H9 (cell line): ENCODE results near the gene TMEM92. TPM values are rescaled to one million over a fixed set of nuclear protein-coding genes. Genes with fewer than 3 reads are reported as not detected.

ENCODE experiments used
- DNase-seq: peaks from one replicate; pipeline ENCODE4 v3.0.0-alpha.2; 2017
- H2AFZ ChIP-seq: one replicate; pipeline ENCODE4 v1.6.1; 2013; ENCODE audit warnings: mild to moderate bottlenecking, low read length, control low read depth, moderate library complexity
- H2AK5ac ChIP-seq: 2 replicates; pipeline ENCODE4 v1.6.1; 2013; ENCODE audit warnings: low read length, control low read depth, mixed read lengths; ENCODE audit not compliant: insufficient read length
- H2BK120ac ChIP-seq: one replicate; pipeline ENCODE4 v1.6.1; 2013; ENCODE audit warnings: low read depth, mild to moderate bottlenecking, low read length, control low read depth, inconsistent platforms; ENCODE audit not compliant: poor library complexity, severe bottlenecking
- H2BK12ac ChIP-seq: 2 replicates; pipeline ENCODE4 v1.6.1; 2013; ENCODE audit warnings: low read length, control low read depth, mixed read lengths, low read depth; ENCODE audit not compliant: insufficient read length
- H2BK15ac ChIP-seq: 2 replicates; pipeline ENCODE4 v1.6.1; 2013; ENCODE audit warnings: low read depth, low read length, control low read depth
- H2BK20ac ChIP-seq: one replicate; pipeline ENCODE4 v1.6.1; 2013; ENCODE audit warnings: low read depth, mild to moderate bottlenecking, low read length, control low read depth, inconsistent platforms; ENCODE audit not compliant: poor library complexity, severe bottlenecking
- H2BK5ac ChIP-seq: 2 replicates; pipeline ENCODE4 v1.6.1; 2013; ENCODE audit warnings: low read length, control low read depth, mixed read lengths; ENCODE audit not compliant: insufficient read length
- H3K14ac ChIP-seq: 2 replicates; pipeline ENCODE4 v1.6.1; 2013; ENCODE audit warnings: low read length, control low read depth; ENCODE audit not compliant: insufficient read depth
- H3K18ac ChIP-seq: 2 replicates; pipeline ENCODE4 v1.6.1; 2013; ENCODE audit warnings: low read depth, mild to moderate bottlenecking, mixed read lengths, low read length, control low read depth; ENCODE audit not compliant: insufficient read length
- H3K23ac ChIP-seq: 2 replicates; pipeline ENCODE4 v1.6.1; 2013; ENCODE audit warnings: low read length, control low read depth, mixed read lengths, low read depth; ENCODE audit not compliant: insufficient read length
- H3K23me2 ChIP-seq: 2 replicates; pipeline ENCODE4 v1.6.1; 2013; ENCODE audit warnings: low read depth, mild to moderate bottlenecking, mixed read lengths, low read length, control low read depth; ENCODE audit not compliant: insufficient read length, poor library complexity, severe bottlenecking
- H3K27ac ChIP-seq: 2 replicates; pipeline ENCODE4 v1.5.1; 2013; ENCODE audit warnings: low read length, control low read depth, mixed read lengths, low read depth; ENCODE audit not compliant: insufficient read length
- H3K27me3 ChIP-seq: 2 replicates; pipeline ENCODE4 v1.6.1; 2013; ENCODE audit warnings: low read length, control low read depth, inconsistent platforms; ENCODE audit not compliant: insufficient read depth
- H3K4ac ChIP-seq: 2 replicates; pipeline ENCODE4 v1.6.1; 2013; ENCODE audit warnings: low read depth, mild to moderate bottlenecking, control low read depth, inconsistent platforms, low read length, moderate library complexity
- H3K4me1 ChIP-seq: 2 replicates; pipeline ENCODE4 v1.6.1; 2013; ENCODE audit warnings: low read length, control low read depth, inconsistent platforms; ENCODE audit not compliant: insufficient read depth
- H3K4me2 ChIP-seq: 2 replicates; pipeline ENCODE4 v1.6.1; 2013; ENCODE audit warnings: low read length, control low read depth, mixed read lengths; ENCODE audit not compliant: insufficient read length, insufficient read depth
- H3K56ac ChIP-seq: 2 replicates; pipeline ENCODE4 v1.6.1; 2013; ENCODE audit warnings: low read depth, mild to moderate bottlenecking, mixed read lengths, low read length, control low read depth; ENCODE audit not compliant: insufficient read length
- H3K79me1 ChIP-seq: 2 replicates; pipeline ENCODE4 v1.6.1; 2013; ENCODE audit warnings: low read depth, mild to moderate bottlenecking, moderate library complexity, low read length, control low read depth, inconsistent platforms; ENCODE audit not compliant: insufficient read depth, poor library complexity, severe bottlenecking
- H3K79me2 ChIP-seq: 2 replicates; pipeline ENCODE4 v1.6.1; 2013; ENCODE audit warnings: low read length, control low read depth, inconsistent platforms; ENCODE audit not compliant: insufficient read depth
- H3K9ac ChIP-seq: 2 replicates; pipeline ENCODE4 v1.6.1; 2013; ENCODE audit warnings: low read length, control low read depth, mixed read lengths; ENCODE audit not compliant: insufficient read length; ENCODE audit errors: extremely low read depth
- H3K9me3 ChIP-seq: one replicate; pipeline ENCODE4 v1.6.1; 2013; ENCODE audit warnings: low read depth, low read length, inconsistent platforms; ENCODE audit not compliant: control insufficient read depth
- H3T11ph ChIP-seq: one replicate; pipeline ENCODE4 v1.6.1; 2013; ENCODE audit warnings: mild to moderate bottlenecking, low read length, control low read depth, inconsistent platforms
- H4K20me1 ChIP-seq: one replicate; pipeline ENCODE4 v1.6.1; 2013; ENCODE audit not compliant: control insufficient read depth, insufficient read length, insufficient read depth
- H4K5ac ChIP-seq: 2 replicates; pipeline ENCODE4 v1.6.1; 2013; ENCODE audit warnings: low read depth, mild to moderate bottlenecking, mixed read lengths, low read length, control low read depth; ENCODE audit not compliant: insufficient read length
- H4K8ac ChIP-seq: replicated peaks from 2 replicates; pipeline ENCODE4 v1.6.1; 2013; ENCODE audit warnings: low read length, control low read depth, mixed read lengths, low read depth; ENCODE audit not compliant: insufficient read length
- H4K91ac ChIP-seq: 2 replicates; pipeline ENCODE4 v1.6.1; 2013; ENCODE audit warnings: low read depth, mild to moderate bottlenecking, moderate library complexity, mixed read lengths, low read length, control low read depth; ENCODE audit not compliant: insufficient read length
- H3K27ac Mint-ChIP-seq, 3 experiments: 2 replicates in 2 of 3; 3 replicates in 1 of 3; pipeline ENCODE4 v1.8.0; 2020 to 2021; ENCODE audit warnings: mixed read lengths in 3 of 3, mild to moderate bottlenecking in 1 of 3, moderate library complexity in 1 of 3
- H3K27me3 Mint-ChIP-seq: 2 replicates; pipeline ENCODE4 v1.8.0; 2021; ENCODE audit warnings: low read depth, mild to moderate bottlenecking, moderate library complexity, mixed read lengths
- H3K36me3 Mint-ChIP-seq, 3 experiments: 2 replicates in 2 of 3; 3 replicates in 1 of 3; pipeline ENCODE4 v1.8.0; 2020 to 2021; ENCODE audit warnings: low read depth in 3 of 3, mixed read lengths in 3 of 3; ENCODE audit not compliant: insufficient read depth in 1 of 3
- H3K4me1 Mint-ChIP-seq, 2 experiments: 2 replicates each; pipeline ENCODE4 v1.8.0; 2020; ENCODE audit warnings: mixed read lengths in 2 of 2
- H3K4me3 Mint-ChIP-seq, 2 experiments: 2 replicates in 1 of 2; 3 replicates in 1 of 2; pipeline ENCODE4 v1.8.0; 2020 to 2021; ENCODE audit warnings: mild to moderate bottlenecking in 2 of 2, mixed read lengths in 2 of 2, moderate library complexity in 1 of 2
- H3K9me3 Mint-ChIP-seq, 2 experiments: 2 replicates in 1 of 2; 3 replicates in 1 of 2; pipeline ENCODE4 v1.8.0; 2020; ENCODE audit warnings: mild to moderate bottlenecking in 2 of 2, mixed read lengths in 2 of 2, moderate library complexity in 1 of 2
- WGBS: extraction: QIAGEN DNeasy Blood & Tissue Kit; methylation state at CpG from one replicate; pipeline ENCODE4 v1.1.7; 2013; ENCODE audit warnings: missing lambda C conversion rate, low lambda C conversion rate, mixed read lengths; ENCODE audit not compliant: insufficient read length; ENCODE audit errors: extremely low coverage; 5-methylcytosine and 5-hydroxymethylcytosine counted together
- total RNA-seq: library from RNA; stranded (reverse); gene quantifications from 2 replicates; pipeline ENCODE4 v1.2.1, GENCODE V29; 2021
- TF ChIP-seq, protein P1 (sequence below): fragments of 200-600 bp; sonication (generic); conservative IDR thresholded peaks from 3 replicates; pipeline ENCODE4 v1.8.0; 2021; ENCODE audit warnings: antibody characterized with exemption, mild to moderate bottlenecking

Gene TMEM92
- total RNA-seq, 1 experiment from 2014 or later, result 10.9 TPM

DNA sequence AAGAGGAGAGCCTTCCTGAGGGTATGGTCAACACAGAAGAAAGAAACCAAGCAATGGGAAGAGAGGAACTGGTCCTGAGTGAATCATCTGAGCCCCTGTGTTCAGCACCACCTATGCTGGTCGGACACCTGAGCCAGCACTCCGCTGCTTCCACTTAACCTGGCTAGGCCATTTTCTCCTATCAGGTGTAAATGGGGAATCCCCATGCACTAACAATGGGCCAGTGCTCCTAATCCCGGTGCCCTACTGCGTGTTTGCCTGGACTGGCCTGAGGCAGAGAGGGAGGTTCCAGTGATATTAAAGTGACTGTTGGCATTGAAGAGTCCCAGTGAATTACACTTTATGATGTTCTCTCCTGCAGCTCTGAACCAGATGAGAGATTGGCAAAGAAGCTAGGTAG, 37.2 kb downstream of the TMEM92 start:
- no peak overlapping the region for H2BK120ac ChIP-seq
- H3K4ac ChIP-seq, result no peak overlapping the region
- DNase-seq, result no peak
- no peak overlapping the region for H2BK5ac ChIP-seq
- no CpG with 5 or more reads among the region's 4 CpGs for WGBS
- H3K23me2 ChIP-seq, result no peaks in the 10 kb centered on the region
- no peak overlapping the region for H3K14ac ChIP-seq
- no peak overlapping the region for H3K18ac ChIP-seq
- no peak overlapping the region for H3K23ac ChIP-seq
- peaks cover 0 to 18% (median 0%) of the 10 kb centered on the region in 3 experiments; a peak in 3 of 7 replicates for H3K36me3 Mint-ChIP-seq
- no peak overlapping the region for H2AFZ ChIP-seq
- H3K79me1 ChIP-seq, result no peaks in the 10 kb centered on the region
- no peak overlapping the region for H3K56ac ChIP-seq
- no peaks in the 10 kb centered on the region for H3K27me3 ChIP-seq
- TF ChIP-seq, protein P1, sequence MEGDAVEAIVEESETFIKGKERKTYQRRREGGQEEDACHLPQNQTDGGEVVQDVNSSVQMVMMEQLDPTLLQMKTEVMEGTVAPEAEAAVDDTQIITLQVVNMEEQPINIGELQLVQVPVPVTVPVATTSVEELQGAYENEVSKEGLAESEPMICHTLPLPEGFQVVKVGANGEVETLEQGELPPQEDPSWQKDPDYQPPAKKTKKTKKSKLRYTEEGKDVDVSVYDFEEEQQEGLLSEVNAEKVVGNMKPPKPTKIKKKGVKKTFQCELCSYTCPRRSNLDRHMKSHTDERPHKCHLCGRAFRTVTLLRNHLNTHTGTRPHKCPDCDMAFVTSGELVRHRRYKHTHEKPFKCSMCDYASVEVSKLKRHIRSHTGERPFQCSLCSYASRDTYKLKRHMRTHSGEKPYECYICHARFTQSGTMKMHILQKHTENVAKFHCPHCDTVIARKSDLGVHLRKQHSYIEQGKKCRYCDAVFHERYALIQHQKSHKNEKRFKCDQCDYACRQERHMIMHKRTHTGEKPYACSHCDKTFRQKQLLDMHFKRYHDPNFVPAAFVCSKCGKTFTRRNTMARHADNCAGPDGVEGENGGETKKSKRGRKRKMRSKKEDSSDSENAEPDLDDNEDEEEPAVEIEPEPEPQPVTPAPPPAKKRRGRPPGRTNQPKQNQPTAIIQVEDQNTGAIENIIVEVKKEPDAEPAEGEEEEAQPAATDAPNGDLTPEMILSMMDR, result no peak
- no peak overlapping the region for H3K9ac ChIP-seq
- H3K27me3 Mint-ChIP-seq, result peaks cover 8% of the 10 kb centered on the region
- H4K8ac ChIP-seq, result no peak overlapping the region
- H2BK15ac ChIP-seq, result no peak overlapping the region
- H3K4me1 ChIP-seq, result peaks cover 8% of the 10 kb centered on the region
- no peak overlapping the region for H3K27ac ChIP-seq
- H3K4me3 Mint-ChIP-seq, result no peak overlapping the region
- H3K4me1 Mint-ChIP-seq, result peaks cover 31 to 37% of the 10 kb centered on the region in 2 experiments
- no peak overlapping the region for H2BK12ac ChIP-seq
- no peaks in the 10 kb centered on the region for H4K20me1 ChIP-seq
- no peak overlapping the region for H2AK5ac ChIP-seq
- no peaks in the 10 kb centered on the region for H3K79me2 ChIP-seq
- H3K27ac Mint-ChIP-seq, result peak overlapping the region in 1 of 3 experiments; percentile 44; a peak in 1 of 7 replicates
- H3K4me2 ChIP-seq, result no peak overlapping the region
- no peak overlapping the region for H4K91ac ChIP-seq
- no peak overlapping the region for H2BK20ac ChIP-seq
- peaks cover 4 to 15% of the 10 kb centered on the region in 2 experiments; a peak in 2 of 5 replicates for H3K9me3 Mint-ChIP-seq
- H3K9me3 ChIP-seq, result no peaks in the 10 kb centered on the region
- no peak overlapping the region for H3T11ph ChIP-seq
- H4K5ac ChIP-seq, result no peak overlapping the region
